ENCODE results near the gene CCDC88C. TPM values are rescaled to one million over a fixed set of nuclear protein-coding genes. Genes with fewer than 3 reads are reported as not detected.

CCDC88C gene
- total and polyA plus RNA-seq, 9 donors: 7.4 to 13.1 (median 12.1) TPM

- no peak for DNase-seq
- 93% methylated on average over 63 of the region's 63 CpGs for WGBS (ENCODE audit: insufficient coverage)
- no peak overlapping the region for H3K4me3 ChIP-seq (ENCODE audit: low read length)
Measured at GRCh38 chr14:91233936-91234790, 183.5 kb downstream of the CCDC88C start.

GRCh38 chr14:91232603-91233002 lies 185.0 kb downstream of the CCDC88C start:
- no peak overlapping the region for H3K27ac ChIP-seq (ENCODE audit: low read length)
- H3K9me3 ChIP-seq (replicated peaks; ENCODE audit: control insufficient read depth, low read depth, low read length): peaks cover 9% of the 10 kb centered on the region
- H3K27me3 ChIP-seq (ENCODE audit: control insufficient read depth, insufficient read depth, low read length): no peaks in the 10 kb centered on the region
- no peak for DNase-seq
- no peaks in the 10 kb centered on the region for H3K4me1 ChIP-seq (ENCODE audit: control insufficient read depth, insufficient read depth, low read length)
- H3K4me3 ChIP-seq (ENCODE audit: low read length): no peak overlapping the region
- H3K36me3 ChIP-seq (ENCODE audit: control insufficient read depth, insufficient read depth, low read length): peaks cover 11% of the 10 kb centered on the region
- no CpG with 5 or more reads among the region's 2 CpGs for WGBS (ENCODE audit: insufficient coverage)

More at GRCh38 chr14:91233936-91234790, 183.5 kb downstream of the CCDC88C start:
- Histone ChIP-seq H3K4me1 (ENCODE audit: control insufficient read depth, insufficient read depth, low read length) (no peaks in the 10 kb centered on the region), H3K36me3 (ENCODE audit: control insufficient read depth, insufficient read depth, low read length) (peaks cover 10% of the 10 kb centered on the region), H3K27me3 (ENCODE audit: control insufficient read depth, insufficient read depth, low read length) (no peaks in the 10 kb centered on the region), H3K27ac (ENCODE audit: low read length) (no peak overlapping the region), H3K9me3 (replicated peaks; ENCODE audit: control insufficient read depth, low read depth, low read length) (peaks cover 9% of the 10 kb centered on the region)

GRCh38 chr14:91232052-91232451 lies 185.6 kb downstream of the CCDC88C start:
- no CpG with 5 or more reads among the region's 2 CpGs for WGBS (ENCODE audit: insufficient coverage)
- no peak for DNase-seq
- H3K27me3 ChIP-seq (ENCODE audit: control insufficient read depth, insufficient read depth, low read length): no peaks in the 10 kb centered on the region
- H3K9me3 ChIP-seq (replicated peaks; ENCODE audit: control insufficient read depth, low read depth, low read length): peaks cover 9% of the 10 kb centered on the region
- no peak overlapping the region for H3K4me3 ChIP-seq (ENCODE audit: low read length)
- H3K27ac ChIP-seq (ENCODE audit: low read length): no peak overlapping the region
- H3K4me1 ChIP-seq (ENCODE audit: control insufficient read depth, insufficient read depth, low read length): no peaks in the 10 kb centered on the region
- peaks cover 11% of the 10 kb centered on the region for H3K36me3 ChIP-seq (ENCODE audit: control insufficient read depth, insufficient read depth, low read length)

GRCh38 chr14:91231446-91231845 lies 186.2 kb downstream of the CCDC88C start:
- Histone ChIP-seq H3K4me3 (ENCODE audit: low read length) (no peak overlapping the region), H3K36me3 (ENCODE audit: control insufficient read depth, insufficient read depth, low read length) (peaks cover 14% of the 10 kb centered on the region), H3K27me3 (ENCODE audit: control insufficient read depth, insufficient read depth, low read length) (no peaks in the 10 kb centered on the region), H3K4me1 (ENCODE audit: control insufficient read depth, insufficient read depth, low read length) (no peaks in the 10 kb centered on the region), H3K9me3 (replicated peaks; ENCODE audit: control insufficient read depth, low read depth, low read length) (peaks cover 9% of the 10 kb centered on the region), H3K27ac (ENCODE audit: low read length) (no peak overlapping the region)
- no peak for DNase-seq
- WGBS (ENCODE audit: insufficient coverage): 83% methylated on average over 1 of the region's 3 CpGs

DNA sequence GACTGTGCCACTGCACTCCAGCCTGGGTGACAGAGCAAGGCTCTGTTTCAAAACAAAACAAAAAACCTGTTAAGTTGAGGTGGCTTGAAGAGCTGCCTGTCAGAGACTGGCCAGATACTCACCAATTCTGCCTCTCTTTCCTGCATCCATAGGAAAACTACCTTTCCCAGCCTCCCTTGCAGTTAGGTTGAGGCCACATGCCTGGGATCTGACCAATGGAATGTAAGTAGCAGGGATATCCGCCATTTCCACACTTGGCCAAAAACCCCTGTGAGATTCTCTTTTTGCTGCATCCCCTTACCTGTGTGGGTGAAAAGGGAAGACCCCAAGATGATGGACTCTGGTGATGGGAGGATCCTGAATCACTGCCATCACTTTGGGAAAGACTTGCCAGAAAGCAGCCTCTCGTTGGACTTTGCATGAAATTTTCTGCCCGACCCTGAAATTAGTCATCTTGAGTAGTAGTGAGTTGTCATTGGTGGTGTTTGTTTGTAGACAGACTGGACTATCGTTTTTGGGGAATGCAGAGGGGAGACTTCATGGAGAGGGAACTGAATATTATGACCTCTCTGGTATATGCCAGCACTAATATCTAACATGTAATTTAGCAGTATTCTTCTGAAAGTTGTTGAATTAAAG lies 187.1 kb downstream of the CCDC88C start:
- Histone ChIP-seq H3K4me1 (ENCODE audit: control insufficient read depth, insufficient read depth, low read length) (no peaks in the 10 kb centered on the region), H3K9me3 (replicated peaks; ENCODE audit: control insufficient read depth, low read depth, low read length) (peaks cover 9% of the 10 kb centered on the region)
- WGBS (ENCODE audit: insufficient coverage): 90% methylated on average over 3 of the region's 4 CpGs

GRCh38 chr14:91229743-91230200 lies 187.8 kb downstream of the CCDC88C start:
- no peaks in the 10 kb centered on the region for H3K27me3 ChIP-seq (ENCODE audit: control insufficient read depth, insufficient read depth, low read length)
- no peaks in the 10 kb centered on the region for H3K4me1 ChIP-seq (ENCODE audit: control insufficient read depth, insufficient read depth, low read length)
- 67% methylated on average over 1 of the region's 6 CpGs for WGBS (ENCODE audit: insufficient coverage)
- peaks cover 18% of the 10 kb centered on the region for H3K36me3 ChIP-seq (ENCODE audit: control insufficient read depth, insufficient read depth, low read length)
- H3K4me3 ChIP-seq (ENCODE audit: low read length): no peak overlapping the region
- H3K9me3 ChIP-seq (replicated peaks; ENCODE audit: control insufficient read depth, low read depth, low read length): peaks cover 9% of the 10 kb centered on the region
- H3K27ac ChIP-seq (ENCODE audit: low read length): no peak overlapping the region
- DNase-seq: no peak

More for the DNA sequence above, 187.1 kb downstream of the CCDC88C start:
- no peak for DNase-seq
- no peaks in the 10 kb centered on the region for H3K27me3 ChIP-seq (ENCODE audit: control insufficient read depth, insufficient read depth, low read length)
- H3K27ac ChIP-seq (ENCODE audit: low read length): no peak overlapping the region
- H3K4me3 ChIP-seq (ENCODE audit: low read length): no peak overlapping the region
- H3K36me3 ChIP-seq (ENCODE audit: control insufficient read depth, insufficient read depth, low read length): peaks cover 14% of the 10 kb centered on the region

DNA sequence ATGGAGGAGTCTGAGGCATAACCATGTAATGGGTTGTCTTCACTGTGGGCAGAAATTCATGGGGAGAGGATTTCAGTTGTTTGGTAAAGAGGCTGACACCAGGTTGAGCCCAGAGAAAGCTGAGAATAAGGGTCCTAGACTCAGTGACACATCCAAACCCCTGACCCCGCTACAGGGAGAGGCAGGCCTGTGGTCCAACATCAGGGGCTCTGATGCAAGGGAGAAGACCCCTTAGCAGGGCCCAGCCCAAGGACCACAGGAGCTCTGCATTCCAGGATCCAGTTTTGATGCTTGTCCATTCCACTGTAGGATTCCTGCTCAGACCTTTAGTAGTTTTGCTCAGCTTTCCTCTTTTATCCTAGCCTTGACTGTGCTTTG lies 188.6 kb downstream of the CCDC88C start:
- H3K9me3 ChIP-seq (replicated peaks; ENCODE audit: control insufficient read depth, low read depth, low read length): peaks cover 9% of the 10 kb centered on the region
- no peak overlapping the region for H3K4me3 ChIP-seq (ENCODE audit: low read length)
- no peak for DNase-seq
- no peaks in the 10 kb centered on the region for H3K4me1 ChIP-seq (ENCODE audit: control insufficient read depth, insufficient read depth, low read length)
- H3K27me3 ChIP-seq (ENCODE audit: control insufficient read depth, insufficient read depth, low read length): no peaks in the 10 kb centered on the region
- WGBS (ENCODE audit: insufficient coverage): 82% methylated on average over 1 of the region's 1 CpG
- H3K36me3 ChIP-seq (ENCODE audit: control insufficient read depth, insufficient read depth, low read length): peaks cover 18% of the 10 kb centered on the region
- H3K27ac ChIP-seq (ENCODE audit: low read length): no peak overlapping the region

DNA sequence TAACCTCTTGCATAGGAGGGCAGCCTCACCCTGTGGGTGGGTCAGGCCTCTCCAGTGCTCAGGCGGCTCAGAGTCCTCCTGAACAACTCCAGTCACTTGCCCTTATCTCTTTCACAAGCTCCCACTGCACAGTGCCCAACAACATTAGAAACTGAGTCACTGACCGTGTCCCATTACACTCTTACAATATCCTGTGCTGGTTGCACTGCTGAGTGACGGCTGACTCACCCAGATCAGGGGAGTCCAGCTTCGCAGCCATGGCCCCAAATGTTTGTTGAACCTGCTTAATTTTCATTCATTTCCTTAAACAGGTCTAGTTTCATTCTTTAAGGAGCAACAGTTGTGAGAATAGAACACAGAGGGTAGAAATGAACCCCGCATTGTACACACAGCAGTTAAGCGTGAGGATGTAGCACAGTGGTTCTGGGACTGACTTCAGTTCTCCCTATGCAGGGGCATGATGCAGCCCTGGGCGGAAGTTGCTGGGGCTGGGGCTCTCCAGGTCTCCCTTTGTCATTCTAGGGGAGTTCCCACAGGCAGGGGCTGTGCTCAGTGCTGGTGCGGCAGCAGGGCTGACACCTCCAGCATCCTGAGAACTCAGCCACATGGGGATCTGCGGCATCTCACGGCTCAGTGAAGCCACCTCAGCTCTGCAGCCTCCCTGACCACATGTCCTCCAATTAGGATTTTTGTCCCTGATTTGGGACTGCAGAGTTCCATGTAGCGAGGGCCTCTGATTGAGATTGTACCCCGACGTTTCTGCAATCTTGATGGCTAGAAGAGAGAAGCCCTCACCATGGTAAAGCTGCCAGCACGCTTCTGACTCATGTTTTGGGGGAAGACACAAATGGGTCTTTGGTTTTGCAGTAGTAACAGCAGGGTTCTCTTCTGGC lies 189.3 kb downstream of the CCDC88C start:
- 81% methylated on average over 10 of the region's 14 CpGs for WGBS (ENCODE audit: insufficient coverage)
- no peak overlapping the region for H3K4me3 ChIP-seq (ENCODE audit: low read length)
- H3K27ac ChIP-seq (ENCODE audit: low read length): no peak overlapping the region
- H3K36me3 ChIP-seq (ENCODE audit: control insufficient read depth, insufficient read depth, low read length): peaks cover 21% of the 10 kb centered on the region
- peaks cover 9% of the 10 kb centered on the region for H3K9me3 ChIP-seq (replicated peaks; ENCODE audit: control insufficient read depth, low read depth, low read length)
- H3K27me3 ChIP-seq (ENCODE audit: control insufficient read depth, insufficient read depth, low read length): no peaks in the 10 kb centered on the region
- DNase-seq: no peak
- H3K4me1 ChIP-seq (ENCODE audit: control insufficient read depth, insufficient read depth, low read length): no peaks in the 10 kb centered on the region

GRCh38 chr14:91227183-91227628 lies 190.4 kb downstream of the CCDC88C start:
- DNase-seq: no peak
- H3K27ac ChIP-seq (ENCODE audit: low read length): no peak overlapping the region
- H3K9me3 ChIP-seq (replicated peaks; ENCODE audit: control insufficient read depth, low read depth, low read length): peaks cover 9% of the 10 kb centered on the region
- H3K4me1 ChIP-seq (ENCODE audit: control insufficient read depth, insufficient read depth, low read length): no peaks in the 10 kb centered on the region
- H3K36me3 ChIP-seq (ENCODE audit: control insufficient read depth, insufficient read depth, low read length): peaks cover 21% of the 10 kb centered on the region
- 70% methylated on average over 5 of the region's 7 CpGs for WGBS (ENCODE audit: insufficient coverage)
- H3K4me3 ChIP-seq (ENCODE audit: low read length): no peak overlapping the region
- no peaks in the 10 kb centered on the region for H3K27me3 ChIP-seq (ENCODE audit: control insufficient read depth, insufficient read depth, low read length)

Data from muscle of leg (tissue), 11 donors.